ENCODE data around the gene LMNTD2. TPM values are rescaled to one million over a fixed set of nuclear protein-coding genes. Genes with fewer than 3 reads are reported as not detected.

Gene LMNTD2
- total RNA-seq, 2 donors from 2014 or later, result 6.0 to 12.9 TPM

GRCh38 chr11:561148-562003 lies 838 bp upstream of the LMNTD2 start:
- 5 to 26% methylated on average over 8 to 66 of the region's 67 CpGs for WGBS, 2 donors
- peak overlapping the region; percentile 90 to 99 (median 96) for H3K27ac ChIP-seq

GRCh38 chr11:559712-560304 lies 730 bp downstream of the LMNTD2 start:
- Histone ChIP-seq H3K27ac (peak overlapping the region; percentile 90 to 99 (median 96)), H3K4me3 (peak overlapping the region in 1 of 2 donors; percentile 33), H3K9me3 (no peaks in the 10 kb centered on the region), H3K27me3 (no peaks in the 10 kb centered on the region), H3K36me3 (replicated peaks in 1 of 2; ENCODE audit: insufficient read depth in 1 of 2, low read depth in 2 of 2) (no peaks in the 10 kb centered on the region), H3K4me1 (peaks cover 56% of the 10 kb centered on the region)
- WGBS, 2 donors, result 54% methylated on average over 12 to 18 of the region's 18 CpGs
- intact Hi-C loops (cut with DNase I), result loop anchor here (10.0 kb wide), 1 partner anchor 165 kb away; no protein-coding TSS in a partner anchor
- ATAC-seq (peak; percentile 15), DNase-seq (peak; percentile 64 to 80 (median 76))
- TF ChIP-seq CTCF (IDR thresholded peaks at IDR 0.05), result no peak

More at GRCh38 chr11:561148-562003, 838 bp upstream of the LMNTD2 start:
- H3K4me3 ChIP-seq, result peak overlapping the region; percentile 36 to 69
- H3K9me3 ChIP-seq, result no peaks in the 10 kb centered on the region
- DNase-seq, result peak; percentile 83 to 93 (median 89)
- no peaks in the 10 kb centered on the region for H3K27me3 ChIP-seq
- intact Hi-C loops (cut with DNase I), result no loop called here
- no peaks in the 10 kb centered on the region for H3K36me3 ChIP-seq (replicated peaks in 1 of 2; ENCODE audit: insufficient read depth in 1 of 2, low read depth in 2 of 2)
- TF ChIP-seq POLR2A (IDR thresholded peaks at IDR 0.05), result peak; percentile 71 to 73 (median 72)
- TF ChIP-seq CTCF (IDR thresholded peaks at IDR 0.05), result no peak
- peak; percentile 79 for ATAC-seq
- H3K4me1 ChIP-seq, result peaks cover 49% of the 10 kb centered on the region

- Histone ChIP-seq H3K36me3 (replicated peaks in 1 of 2; ENCODE audit: insufficient read depth in 1 of 2, low read depth in 2 of 2) (no peaks in the 10 kb centered on the region), H3K27ac (peak overlapping the region; percentile 90 to 99 (median 96)), H3K4me3 (no peak overlapping the region), H3K27me3 (no peaks in the 10 kb centered on the region), H3K9me3 (no peaks in the 10 kb centered on the region), H3K4me1 (peaks cover 62% of the 10 kb centered on the region)
- no peak for TF ChIP-seq POLR2A (IDR thresholded peaks at IDR 0.05)
- TF ChIP-seq CTCF (IDR thresholded peaks at IDR 0.05), result no peak
- 76 to 82% methylated on average over 6 to 14 of the region's 15 CpGs for WGBS, 2 donors
- DNase-seq (no peak), ATAC-seq (no peak)
- intact Hi-C loops (cut with DNase I), result loop anchor here (10.0 kb wide), 1 partner anchor 166 kb away; no protein-coding TSS in a partner anchor
These were observed 1.4 kb downstream of the LMNTD2 start for GRCh38 chr11:559020-559620.

GRCh38 chr11:558503-558902 lies 2.0 kb downstream of the LMNTD2 start:
- Histone ChIP-seq H3K27ac (peak overlapping the region in 3 of 4 donors; percentile 93 to 99 (median 98)), H3K27me3 (no peaks in the 10 kb centered on the region), H3K9me3 (no peaks in the 10 kb centered on the region), H3K4me1 (peaks cover 62% of the 10 kb centered on the region), H3K4me3 (no peak overlapping the region), H3K36me3 (replicated peaks in 1 of 2; ENCODE audit: insufficient read depth in 1 of 2, low read depth in 2 of 2) (no peaks in the 10 kb centered on the region)
- intact Hi-C loops (cut with DNase I), result loop anchor here (10.0 kb wide), 1 partner anchor 166 kb away; no protein-coding TSS in a partner anchor
- DNase-seq, result no peak
- 83 to 98% methylated on average over 6 to 20 of the region's 20 CpGs for WGBS, 2 donors
- no peak for TF ChIP-seq POLR2A (IDR thresholded peaks at IDR 0.05)
- TF ChIP-seq CTCF (IDR thresholded peaks at IDR 0.05), result no peak
- ATAC-seq, result no peak
